ENCODE results near the gene ZNF579. TPM values are rescaled to one million over a fixed set of nuclear protein-coding genes. Genes with fewer than 3 reads are reported as not detected.
"Not testable (repeated sequence)": the region's sequence is repeated elsewhere in the genome, so short reads cannot be mapped to it uniquely, and the experiment has no call there.

ZNF579 gene
- polyA plus RNA-seq, 4 donors: 12.8 to 22.2 (median 14.1) TPM

DNA sequence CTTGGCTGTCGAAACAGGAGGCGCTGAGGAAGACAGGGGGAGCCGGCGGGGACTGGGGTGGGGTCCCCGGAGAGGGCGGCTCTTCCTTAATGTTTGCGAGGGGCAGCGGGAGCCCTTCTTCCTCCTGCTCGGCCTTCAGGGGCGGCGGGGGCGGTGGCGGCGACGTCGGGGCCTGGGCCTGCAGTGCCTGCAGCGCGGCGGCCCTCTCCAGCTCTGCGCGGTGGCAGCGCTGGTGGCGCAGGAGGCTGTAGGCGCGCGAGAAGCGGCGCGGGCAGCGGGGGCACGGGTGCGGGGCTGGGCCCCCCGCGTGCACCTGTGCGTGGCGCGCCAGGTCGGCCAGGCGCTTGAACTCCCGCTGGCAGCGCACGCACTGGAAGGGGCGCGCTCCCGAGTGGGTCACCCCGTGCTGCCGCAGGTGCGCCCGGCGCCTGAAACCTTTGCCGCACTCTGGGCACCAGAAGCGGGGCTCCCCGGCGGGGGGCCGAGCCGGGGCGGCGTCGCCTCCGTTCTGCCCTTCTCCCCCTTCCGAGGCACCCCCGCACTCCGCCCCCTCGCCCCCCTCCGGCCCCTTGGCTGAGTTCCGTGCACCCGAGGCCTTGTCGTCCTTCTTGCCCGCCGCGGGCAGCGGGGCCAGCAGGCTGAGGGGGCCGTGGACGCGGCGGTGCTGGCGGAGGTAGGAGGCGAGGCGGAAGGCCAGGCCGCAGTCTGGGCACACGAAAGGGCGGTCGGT is 2.5 kb downstream of the ZNF579 start:
- no peak for DNase-seq (ENCODE audit: low read depth in 4 of 4, low spot score in 3 of 4)

DNA sequence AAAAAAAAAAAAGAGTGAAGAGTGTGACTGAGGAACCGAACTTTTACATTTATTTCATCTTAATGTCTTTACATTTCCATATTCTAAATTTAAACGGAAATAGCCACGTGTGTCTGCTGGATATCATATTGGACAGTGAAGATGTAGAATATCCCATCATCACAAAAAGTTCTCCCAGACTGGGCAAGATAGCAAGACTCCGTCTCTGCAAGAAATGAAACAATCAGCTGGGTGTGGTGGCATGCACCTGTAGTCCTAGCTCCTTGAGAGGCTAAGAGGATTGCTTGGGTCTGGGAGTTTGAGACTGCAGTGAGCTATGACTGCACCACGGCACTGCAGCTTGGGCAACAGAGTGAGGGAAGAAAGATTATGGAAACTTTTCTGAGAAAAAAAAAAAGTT is 3.9 kb downstream of the ZNF579 start:
- no peak for DNase-seq (ENCODE audit: low read depth in 4 of 4, low spot score in 3 of 4)

DNA sequence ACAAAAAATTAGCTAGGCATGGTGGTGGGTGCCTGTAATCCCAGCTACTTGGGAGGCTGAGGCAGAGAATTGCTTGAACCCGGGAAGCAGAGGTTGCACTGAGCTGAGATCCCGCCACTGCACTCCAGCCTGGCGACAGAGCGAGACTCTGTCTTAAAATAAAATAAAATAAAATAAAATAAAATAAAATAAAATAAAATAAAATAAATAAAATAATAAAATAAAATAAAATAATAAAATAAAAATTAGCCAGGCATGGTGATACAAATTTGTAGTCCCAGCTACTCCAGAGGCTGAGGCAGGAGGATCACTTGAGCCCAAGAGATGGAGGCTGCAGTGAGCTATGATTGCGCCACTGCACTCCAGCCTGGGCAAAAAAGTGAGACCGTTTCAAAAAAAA is 6.7 kb downstream of the ZNF579 start:
- DNase-seq (ENCODE audit: low read depth in 4 of 4, low spot score in 3 of 4): not testable (repeated sequence)

DNA sequence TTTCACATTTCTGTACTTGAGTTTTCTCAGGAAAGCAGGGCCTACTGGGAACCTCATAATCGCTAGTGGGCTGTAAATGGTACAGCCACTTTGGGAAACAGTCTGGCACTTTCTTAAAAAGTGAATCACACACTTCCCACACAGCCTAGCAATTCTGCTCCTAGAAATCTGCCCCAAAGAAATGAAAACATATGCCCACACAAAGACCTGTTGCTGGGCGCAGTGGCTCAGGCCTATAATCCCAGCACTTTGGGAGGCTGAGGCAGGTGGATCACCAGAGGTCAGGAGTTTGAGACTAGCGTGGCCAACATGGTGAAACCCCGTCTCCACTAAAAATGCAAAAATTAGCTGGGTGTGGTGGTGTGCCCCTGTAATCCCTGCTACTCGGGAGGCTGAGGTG is 11.2 kb downstream of the ZNF579 start:
- not testable (repeated sequence) for DNase-seq (ENCODE audit: low read depth in 4 of 4, low spot score in 3 of 4)

GRCh38 chr19:55567708-55568328 is 12.8 kb downstream of the ZNF579 start:
- no peak for DNase-seq (ENCODE audit: low read depth in 4 of 4, low spot score in 3 of 4)

DNA sequence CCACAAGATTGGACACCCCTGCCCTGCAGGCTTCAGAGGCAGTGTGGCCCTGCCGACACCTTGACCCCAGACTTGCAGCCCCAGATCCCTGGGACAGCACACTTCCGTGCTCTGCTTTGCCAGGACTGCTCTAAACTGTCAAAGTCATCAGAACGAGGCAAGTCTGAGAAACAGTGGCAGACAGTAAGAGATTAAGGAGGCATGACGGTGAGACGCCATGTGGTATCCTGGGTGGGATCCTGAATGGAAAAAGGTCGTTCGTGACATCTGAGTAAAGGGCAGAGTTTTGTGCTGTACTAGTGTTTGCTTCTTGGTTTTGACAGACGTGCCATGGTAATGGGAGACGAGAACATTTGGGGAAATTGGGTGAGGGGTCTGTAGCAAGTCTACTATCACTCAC is 13.8 kb downstream of the ZNF579 start:
- no peak for DNase-seq (ENCODE audit: low read depth in 4 of 4, low spot score in 3 of 4)

DNA sequence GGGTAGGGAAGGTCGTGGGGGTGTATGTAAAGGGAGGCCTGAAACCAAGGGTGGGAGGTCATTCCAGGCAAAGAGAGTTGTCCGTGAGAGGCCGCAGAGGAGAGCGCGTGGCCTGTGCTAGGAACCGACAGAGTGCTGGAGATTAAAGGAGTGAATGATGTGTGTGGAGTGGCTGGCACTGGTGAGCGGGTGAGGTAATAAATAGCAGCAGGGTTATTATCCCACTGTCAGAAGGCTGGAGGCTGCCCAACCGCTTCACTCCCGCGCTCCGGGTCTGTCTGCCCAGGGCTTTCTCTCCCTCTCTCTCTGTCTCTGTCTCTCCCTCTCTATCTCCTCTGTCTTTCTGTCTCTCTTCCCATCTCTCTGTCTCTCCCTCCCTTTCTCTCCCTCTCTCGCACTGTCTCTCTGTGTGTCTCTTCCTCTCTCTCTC is 17.4 kb downstream of the ZNF579 start:
- no peak for DNase-seq (ENCODE audit: low read depth in 4 of 4, low spot score in 3 of 4)

GRCh38 chr19:55559684-55560083 is 21.0 kb downstream of the ZNF579 start:
- no peak for DNase-seq (ENCODE audit: low read depth in 4 of 4, low spot score in 3 of 4)

DNA sequence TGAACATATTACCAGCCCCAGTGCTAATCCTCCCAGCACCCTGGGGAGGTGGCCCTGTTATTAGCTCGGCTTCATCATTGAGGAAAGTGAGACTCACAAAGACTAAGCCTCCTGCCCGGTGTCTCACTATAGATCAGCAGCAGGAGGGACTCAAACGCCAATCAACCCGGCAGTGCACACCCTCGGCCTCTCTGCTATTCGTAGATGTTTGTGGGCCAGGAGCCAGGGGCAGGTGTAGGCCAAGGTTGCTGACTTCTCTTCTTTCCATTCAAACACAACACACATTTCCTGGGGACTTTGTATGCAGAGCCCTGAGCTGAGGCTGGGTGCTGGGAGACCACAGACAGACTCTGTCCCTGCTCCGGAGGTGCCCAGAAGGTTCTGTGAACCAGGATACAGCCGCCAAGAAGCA is 25.9 kb downstream of the ZNF579 start:
- DNase-seq (ENCODE audit: low read depth in 4 of 4, low spot score in 3 of 4): no peak

DNA sequence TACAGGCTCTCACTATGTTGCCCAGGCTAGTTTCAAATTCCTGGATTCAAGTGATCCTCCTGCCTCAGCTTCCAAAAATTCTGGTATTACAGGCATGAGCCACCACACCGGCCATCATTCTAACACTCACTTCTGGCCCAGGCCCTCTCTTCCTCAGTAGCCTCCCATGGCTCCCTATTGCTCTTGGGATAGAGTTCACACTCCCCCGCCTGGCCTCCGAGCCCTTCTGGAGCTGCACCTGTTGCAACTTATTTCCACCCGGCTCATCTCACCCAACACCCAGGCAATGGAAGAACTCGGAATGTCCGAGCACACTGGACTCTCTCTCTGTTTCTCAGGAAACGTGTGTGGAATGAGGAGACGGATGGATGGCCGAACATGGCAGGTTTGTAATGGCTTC is 26.3 kb downstream of the ZNF579 start:
- no peak for DNase-seq (ENCODE audit: low read depth in 4 of 4, low spot score in 3 of 4)

DNA sequence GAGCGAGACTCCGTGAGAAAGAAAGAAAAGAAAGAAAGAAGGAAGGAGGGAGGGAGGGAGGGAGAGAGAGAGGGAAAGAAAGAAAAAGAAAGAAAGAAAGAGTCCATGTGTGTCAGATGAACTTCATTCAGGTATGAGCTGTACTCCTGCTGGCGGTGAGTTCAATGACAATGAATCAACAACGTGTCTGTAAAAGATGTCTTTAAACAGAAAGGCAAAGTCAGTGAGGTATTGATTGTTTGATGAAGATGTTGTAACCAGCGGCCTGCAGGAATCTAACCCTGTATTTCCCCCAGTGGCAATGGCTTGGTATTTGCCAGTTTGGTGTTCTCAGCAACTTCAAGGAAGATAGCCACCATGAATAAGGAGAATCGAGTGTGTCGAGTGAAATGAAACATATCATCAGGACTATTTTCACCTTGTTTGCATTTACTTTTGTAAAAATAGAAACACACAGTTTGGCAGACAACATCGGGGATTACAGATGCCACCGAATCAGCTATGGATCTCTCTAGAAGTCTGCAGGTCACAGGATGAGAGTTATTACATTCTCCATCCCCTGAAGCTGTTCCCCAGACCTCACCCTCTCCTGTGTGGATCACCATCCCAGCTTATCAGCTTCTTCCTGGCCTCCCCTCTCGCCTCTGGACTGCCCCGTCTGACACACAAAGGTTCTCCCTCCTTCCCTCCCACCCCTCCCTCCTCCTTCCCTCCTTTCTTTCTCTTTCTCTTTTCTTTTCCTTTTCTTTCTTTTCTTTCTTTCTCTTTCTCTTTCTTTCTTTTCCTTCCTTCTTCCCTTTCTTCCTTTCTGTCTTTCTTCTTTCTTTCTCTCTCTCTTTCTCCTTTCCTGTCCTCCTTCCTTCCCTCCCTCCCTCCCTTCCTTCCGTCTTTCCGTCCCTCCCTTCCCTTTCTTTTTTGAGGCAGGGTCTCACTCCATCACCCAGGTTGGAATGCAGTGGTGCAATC is 27.1 kb downstream of the ZNF579 start:
- no peak for DNase-seq (ENCODE audit: low read depth in 4 of 4, low spot score in 3 of 4)

DNA sequence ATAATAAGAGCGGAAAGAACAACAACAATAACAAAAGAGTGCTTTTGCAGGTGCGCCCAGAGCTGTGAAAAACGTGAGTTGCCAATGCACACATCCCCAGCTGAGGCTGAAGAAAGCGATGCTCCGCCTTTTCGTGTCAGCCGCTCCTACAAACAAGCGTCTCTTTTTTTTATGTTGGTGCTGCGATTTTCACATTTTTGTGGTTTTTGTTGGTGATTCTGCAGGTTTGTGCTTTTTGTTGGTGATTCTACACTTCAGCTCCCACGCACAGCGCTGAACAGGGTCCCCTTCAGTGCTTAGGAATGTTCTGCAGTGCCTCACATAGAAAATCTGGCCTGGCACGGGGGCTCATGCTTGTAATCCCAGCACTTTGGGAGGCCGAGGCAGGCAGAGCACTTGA is 28.0 kb downstream of the ZNF579 start:
- no peak for DNase-seq (ENCODE audit: low read depth in 4 of 4, low spot score in 3 of 4)

DNA sequence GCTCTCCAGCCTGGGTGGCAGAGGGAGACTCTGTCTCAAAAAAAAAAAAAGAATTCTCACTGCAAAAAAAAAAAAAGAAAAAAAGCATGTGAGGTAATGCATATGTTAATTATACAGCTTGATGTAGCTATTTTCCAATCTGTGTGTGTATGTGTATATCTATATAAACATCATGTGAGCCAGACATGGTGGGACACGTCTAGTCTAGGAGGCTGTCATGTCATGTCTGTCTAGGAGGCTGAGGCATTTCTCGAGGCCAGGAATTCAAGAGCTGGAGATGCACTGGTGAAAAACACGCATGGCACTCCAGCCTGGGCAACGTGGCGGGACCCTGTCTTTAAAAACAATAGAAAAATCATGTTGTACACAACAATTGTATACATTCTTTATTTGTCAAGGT is 28.4 kb downstream of the ZNF579 start:
- DNase-seq (ENCODE audit: low read depth in 4 of 4, low spot score in 3 of 4): no peak

DNA sequence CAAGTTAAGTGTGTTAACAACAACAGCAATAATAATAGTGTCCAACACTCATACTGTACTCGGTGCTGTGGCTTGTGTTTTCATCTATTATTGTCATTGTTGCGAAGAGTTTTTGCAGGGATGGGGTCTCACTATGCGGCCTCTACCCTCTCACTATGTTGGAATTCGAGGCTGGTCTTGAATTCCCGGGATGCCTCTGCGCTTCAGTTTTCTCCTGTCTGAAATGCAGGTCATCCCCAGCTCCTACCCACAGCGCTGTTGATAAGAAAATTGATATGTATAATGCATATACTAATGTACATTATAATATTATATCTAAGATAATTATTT is 30.4 kb downstream of the ZNF579 start:
- no peak for DNase-seq (ENCODE audit: low read depth in 4 of 4, low spot score in 3 of 4)

GRCh38 chr19:55549500-55550320 is 30.9 kb downstream of the ZNF579 start:
- peak; percentile 46 to 78 (median 59) for DNase-seq (ENCODE audit: low read depth in 4 of 4, low spot score in 3 of 4)

DNA sequence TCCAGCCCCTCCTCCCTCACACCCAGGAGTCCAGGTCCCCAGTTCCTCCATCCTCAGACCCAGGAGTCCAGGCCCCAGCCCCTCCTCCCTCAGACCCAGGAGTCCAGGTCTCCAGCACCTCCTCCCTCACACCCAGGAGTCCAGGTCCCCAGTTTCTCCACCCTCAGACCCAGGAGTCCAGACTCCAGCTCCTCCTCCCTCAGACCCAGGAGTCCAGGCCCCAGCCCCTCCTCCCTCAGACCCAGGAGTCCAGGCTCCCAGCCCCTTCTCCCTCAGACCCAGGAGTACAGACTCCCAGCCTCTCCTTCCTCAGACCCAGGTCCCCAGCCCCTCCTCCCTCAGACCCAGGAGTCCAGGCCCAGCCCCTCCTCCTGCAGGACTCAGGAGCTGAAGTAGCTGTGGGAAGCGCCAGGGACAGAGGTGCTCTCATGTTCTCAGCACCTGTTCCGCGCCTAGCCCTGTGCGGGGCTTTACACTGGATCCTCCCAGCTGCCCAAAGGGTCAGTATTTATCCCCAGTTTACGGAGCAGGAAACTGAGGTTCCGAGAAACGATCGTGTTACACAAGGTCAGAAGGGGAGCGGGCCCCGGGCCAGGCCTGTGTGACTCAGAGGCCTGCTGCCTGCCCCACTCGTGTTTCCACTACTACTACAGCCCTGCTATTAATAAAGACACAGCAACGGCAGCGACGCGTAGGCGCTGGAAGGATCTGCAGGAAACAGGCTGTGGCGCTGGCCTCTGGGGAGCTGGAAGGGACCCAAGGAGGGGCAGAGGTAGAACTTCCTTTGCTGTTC is 33.6 kb downstream of the ZNF579 start:
- DNase-seq (ENCODE audit: low read depth in 4 of 4, low spot score in 3 of 4): no peak

- DNase-seq (ENCODE audit: low read depth in 4 of 4, low spot score in 3 of 4): no peak
Observed at GRCh38 chr19:55546011-55546410, 34.6 kb downstream of the ZNF579 start.

DNA sequence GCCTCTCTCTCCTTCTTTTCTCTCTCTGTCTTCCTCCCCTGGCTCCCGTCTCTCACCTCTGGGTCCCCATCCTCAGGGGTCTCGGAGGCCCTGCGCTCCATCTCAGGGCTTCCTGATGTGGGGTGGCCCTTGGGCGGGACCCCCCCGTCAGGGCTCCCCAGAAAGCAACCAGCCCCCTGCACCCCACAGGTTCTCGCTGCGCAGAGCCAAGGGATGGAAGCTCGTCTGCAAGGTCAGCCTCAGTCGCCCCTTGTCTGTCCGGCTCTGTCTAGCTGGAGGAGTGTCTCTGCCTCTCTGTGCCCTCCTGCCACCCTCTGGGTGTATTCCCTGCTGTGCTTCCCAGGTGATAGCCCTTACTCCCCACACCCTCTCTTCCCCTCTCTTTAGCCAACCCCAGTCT is 35.2 kb downstream of the ZNF579 start, which contains the start of gene SBK3:
Gene SBK3 (minus strand): TSS at position 101 of the 400 bp plus-strand sequence. CDS start 0 bp downstream, at position 101.
- no peak for DNase-seq (ENCODE audit: low read depth in 4 of 4, low spot score in 3 of 4)

DNA sequence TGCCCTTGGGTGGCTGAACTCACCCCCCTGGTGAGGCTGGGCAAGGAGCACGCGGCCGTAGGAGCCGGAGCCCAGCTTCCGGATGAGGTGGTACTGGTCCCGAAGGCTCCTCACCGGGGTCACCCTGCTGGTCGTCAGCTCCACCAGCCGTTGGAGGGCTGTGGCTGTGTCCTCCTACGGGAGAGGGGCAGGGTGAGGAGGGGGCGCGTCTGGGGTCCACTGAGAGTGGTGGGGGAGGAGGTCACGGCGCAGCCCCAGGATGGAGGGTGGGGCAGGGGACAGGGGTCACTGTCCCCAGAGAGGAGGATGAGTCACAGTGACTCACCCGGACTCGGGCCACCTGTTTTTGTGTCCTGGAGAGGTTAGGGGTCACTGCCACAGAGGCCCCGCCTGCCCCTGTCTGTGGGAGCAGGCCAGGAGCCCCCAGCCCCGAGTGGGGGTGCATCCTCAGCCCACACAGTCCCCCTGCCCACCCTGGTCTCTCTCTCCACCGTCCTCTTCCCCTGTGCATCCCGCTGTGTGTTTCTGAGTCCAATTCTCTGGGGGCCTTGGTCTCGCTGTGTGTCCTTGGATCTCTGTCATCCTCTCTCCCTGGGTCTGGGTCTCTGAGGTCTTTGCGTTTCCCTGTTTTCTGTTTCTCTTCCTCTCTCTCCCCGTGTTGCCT is 35.7 kb downstream of the ZNF579 start:
- DNase-seq (ENCODE audit: low read depth in 4 of 4, low spot score in 3 of 4): no peak
